Embryonic facial prominence (tissue), 1 donor: Measurements from ENCODE around the gene KLF3.

Experiments used
- DNase-seq: peaks from one replicate; pipeline ENCODE4 v3.0.0-alpha.2; 2016; ENCODE audit errors: extremely low spot score

Gene KLF3

GRCh38 chr4:38654273-38654672 lies 9.7 kb upstream of the KLF3 start:
- DNase-seq, result no peak

- DNase-seq, result no peak
Observed at GRCh38 chr4:38656111-38656510, 7.9 kb upstream of the KLF3 start.

GRCh38 chr4:38659346-38659745 lies 4.7 kb upstream of the KLF3 start:
- DNase-seq, result no peak

GRCh38 chr4:38660838-38661237 lies 3.2 kb upstream of the KLF3 start:
- DNase-seq, result no peak

GRCh38 chr4:38661371-38661770 lies 2.6 kb upstream of the KLF3 start:
- no peak for DNase-seq

- DNase-seq, result no peak
Observed at GRCh38 chr4:38662522-38663089, 1.4 kb upstream of the KLF3 start.

- DNase-seq, result no peak
Observed at GRCh38 chr4:38663090-38663800, 754 bp upstream of the KLF3 start.

GRCh38 chr4:38664706-38665401 lies 855 bp downstream of the KLF3 start:
- DNase-seq, result peak; percentile 60

GRCh38 chr4:38665551-38666411 lies 1.8 kb downstream of the KLF3 start:
- DNase-seq, result no peak

- no peak for DNase-seq
Observed at GRCh38 chr4:38666766-38667084, 2.7 kb downstream of the KLF3 start.

GRCh38 chr4:38667085-38667893 lies 3.3 kb downstream of the KLF3 start:
- peak; percentile 87 for DNase-seq

- DNase-seq, result no peak
Observed at GRCh38 chr4:38668203-38668971, 4.4 kb downstream of the KLF3 start.

GRCh38 chr4:38669208-38669607 lies 5.2 kb downstream of the KLF3 start:
- no peak for DNase-seq

- DNase-seq, result no peak
Observed at GRCh38 chr4:38670109-38670901, 6.3 kb downstream of the KLF3 start.

GRCh38 chr4:38670939-38671591 lies 7.1 kb downstream of the KLF3 start:
- DNase-seq, result no peak

GRCh38 chr4:38671592-38671940 lies 7.6 kb downstream of the KLF3 start:
- DNase-seq, result no peak

GRCh38 chr4:38672074-38672396 lies 8.0 kb downstream of the KLF3 start:
- no peak for DNase-seq

GRCh38 chr4:38672397-38673129 lies 8.6 kb downstream of the KLF3 start:
- DNase-seq, result no peak
